Dendritic cell treated with granulocyte-macrophage colony-stimulating factor and Interleukin-4, amounts not matched to agents 40 ng/mL and 50 ng/mL, for 4 days (primary cell): ENCODE results near the gene PERCC1.

Experiments used
- H3K27ac Mint-ChIP-seq: one replicate; pipeline ENCODE4 v1.8.0; 2022; ENCODE audit warnings: mild to moderate bottlenecking, mixed read lengths
- H3K27me3 Mint-ChIP-seq: one replicate; pipeline ENCODE4 v1.8.0; 2022; ENCODE audit warnings: mild to moderate bottlenecking, mixed read lengths
- H3K36me3 Mint-ChIP-seq: one replicate; pipeline ENCODE4 v1.8.0; 2022; ENCODE audit warnings: low read depth, mixed read lengths
- H3K4me1 Mint-ChIP-seq: one replicate; pipeline ENCODE4 v1.8.0; 2022; ENCODE audit warnings: low read depth, mixed read lengths
- H3K4me3 Mint-ChIP-seq: one replicate; pipeline ENCODE4 v1.8.0; 2022; ENCODE audit warnings: mild to moderate bottlenecking, moderate library complexity, mixed read lengths
- H3K9me3 Mint-ChIP-seq: one replicate; pipeline ENCODE4 v1.8.0; 2022; ENCODE audit warnings: mixed read lengths
- intact Hi-C: fragments of 100-400 bp; cut with micrococcal nuclease; formaldehyde crosslinking; loops from one replicate; pipeline ENCODE4 v1.15.0; 2022

PERCC1 gene

DNA sequence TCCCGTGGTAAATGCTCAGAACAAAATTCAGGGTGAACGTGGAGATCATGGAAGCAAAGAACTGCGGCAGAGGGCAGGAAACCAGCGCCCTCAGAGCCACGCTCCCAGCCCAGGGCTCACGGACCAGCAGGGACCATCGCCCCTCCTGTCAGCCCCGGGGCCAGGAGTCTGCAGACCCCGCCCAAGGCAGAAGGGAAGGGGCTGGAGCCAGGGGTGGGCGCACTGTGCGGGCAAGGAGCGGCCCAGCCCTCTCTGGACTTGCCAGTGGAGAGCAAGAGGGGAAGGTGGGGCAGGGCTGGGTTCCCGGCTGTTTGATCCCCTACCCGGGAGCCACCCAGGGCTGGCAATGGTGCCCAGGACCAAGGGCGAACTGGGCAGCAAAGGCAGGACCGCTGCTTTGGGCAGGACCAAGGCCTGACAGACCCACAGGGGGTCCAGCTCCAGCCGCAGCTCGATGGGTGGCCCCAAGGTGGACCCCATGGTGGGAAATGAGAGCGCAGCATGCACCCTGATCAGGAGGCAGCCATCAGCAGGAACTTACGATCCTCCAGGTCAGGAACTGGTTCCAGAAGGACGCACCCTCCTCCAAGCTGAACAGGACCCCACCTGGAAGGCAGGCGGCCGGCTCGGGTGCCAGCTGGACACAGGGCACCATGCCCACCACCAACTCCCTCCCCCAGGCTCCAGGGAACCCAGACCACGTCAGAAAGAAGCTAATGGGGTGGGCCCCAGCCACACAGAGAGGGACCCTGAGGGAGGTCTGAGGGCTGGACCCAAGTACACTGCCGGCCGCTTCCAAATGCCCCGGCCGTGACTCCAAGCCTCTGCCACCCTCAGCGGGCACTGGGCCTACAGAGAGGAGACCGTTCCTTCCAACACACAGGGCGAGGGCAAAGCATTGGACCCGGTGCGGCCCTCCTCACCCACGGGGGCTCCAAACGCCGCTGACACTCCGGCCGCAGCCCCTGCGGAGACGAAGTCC, 24.6 kb downstream of the PERCC1 start:
- no peak overlapping the region for H3K27ac Mint-ChIP-seq
- intact Hi-C loops: no loop called here
- peaks cover 20% of the 10 kb centered on the region for H3K4me1 Mint-ChIP-seq
- no peaks in the 10 kb centered on the region for H3K27me3 Mint-ChIP-seq
- H3K4me3 Mint-ChIP-seq: no peak overlapping the region
- H3K9me3 Mint-ChIP-seq: no peaks in the 10 kb centered on the region
- peaks cover 100% of the 10 kb centered on the region for H3K36me3 Mint-ChIP-seq

- intact Hi-C loops: no loop called here
- Mint-ChIP-seq H3K27ac (no peak overlapping the region), H3K36me3 (peaks cover 100% of the 10 kb centered on the region), H3K4me3 (no peak overlapping the region), H3K9me3 (no peaks in the 10 kb centered on the region), H3K4me1 (peaks cover 22% of the 10 kb centered on the region), H3K27me3 (no peaks in the 10 kb centered on the region)
These were observed 26.1 kb downstream of the PERCC1 start for GRCh38 chr16:1456951-1457350.

DNA sequence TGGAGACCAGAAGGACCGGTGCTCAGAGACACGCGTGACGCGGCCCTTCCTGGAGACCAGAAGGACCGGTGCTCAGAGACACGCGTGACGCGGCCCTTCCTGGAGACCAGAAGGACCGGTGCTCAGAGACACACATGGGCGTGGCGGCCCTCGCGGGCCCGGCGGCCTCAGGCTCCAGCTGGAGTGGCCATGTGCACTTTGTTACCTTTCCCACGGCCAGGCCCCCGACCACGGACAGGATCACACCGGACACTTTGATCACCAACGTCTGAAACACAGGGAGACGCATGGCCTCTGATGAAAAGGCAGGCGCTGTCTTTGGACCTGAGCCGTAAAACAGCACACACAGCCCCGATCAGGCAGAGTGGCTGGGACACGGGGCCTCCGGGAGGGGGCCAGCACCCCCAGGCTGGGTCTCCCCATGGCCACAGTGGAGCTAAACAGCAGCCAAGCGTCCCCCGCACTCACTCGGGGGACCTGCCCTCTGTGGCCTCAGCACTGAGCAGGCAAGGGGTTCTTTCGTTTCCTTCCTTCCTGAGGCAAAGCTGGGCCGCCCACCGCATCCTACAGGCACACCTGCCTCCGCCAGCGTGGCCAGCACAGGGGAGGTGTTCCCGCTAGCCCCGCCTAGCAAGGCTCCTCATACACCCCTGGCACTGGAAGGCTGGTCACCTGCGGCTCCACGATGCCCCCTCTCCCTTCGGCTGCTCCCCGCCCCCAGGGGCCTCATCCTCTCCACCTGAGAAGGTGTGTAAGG, 26.8 kb downstream of the PERCC1 start:
- Mint-ChIP-seq H3K36me3 (peaks cover 100% of the 10 kb centered on the region), H3K4me1 (peaks cover 22% of the 10 kb centered on the region), H3K27me3 (no peaks in the 10 kb centered on the region), H3K27ac (no peak overlapping the region), H3K4me3 (no peak overlapping the region), H3K9me3 (no peaks in the 10 kb centered on the region)
- intact Hi-C loops: no loop called here

DNA sequence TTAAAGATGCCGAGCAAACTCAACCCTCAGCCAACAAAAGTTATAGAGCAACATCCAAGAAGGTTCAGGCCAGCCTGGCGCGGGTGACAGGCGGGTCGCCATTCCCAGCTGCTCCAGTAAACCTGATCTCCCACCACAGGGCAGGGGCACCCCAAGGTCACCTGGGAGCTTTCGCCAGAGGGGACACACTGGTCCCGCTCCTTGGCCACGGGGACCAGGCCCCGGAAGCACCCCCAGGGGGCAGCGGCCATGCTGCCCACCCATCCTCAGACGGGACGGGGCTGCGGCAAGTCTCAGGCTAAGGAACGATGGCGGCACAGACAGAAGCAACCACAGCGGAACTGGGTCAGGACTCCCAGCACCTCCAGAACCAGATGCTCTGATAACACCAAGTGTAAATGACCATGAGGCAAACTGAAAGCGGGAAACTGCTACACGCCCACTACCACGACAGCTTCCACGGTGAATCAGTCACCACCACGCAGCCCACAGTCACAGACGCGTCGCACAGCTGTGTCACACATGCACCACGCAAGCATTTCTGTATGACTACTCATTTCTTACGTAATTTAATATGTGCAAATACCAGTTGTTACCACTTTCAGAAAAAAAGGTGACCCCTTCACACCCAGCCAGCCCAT, 27.6 kb downstream of the PERCC1 start:
- H3K36me3 Mint-ChIP-seq: peaks cover 100% of the 10 kb centered on the region
- H3K9me3 Mint-ChIP-seq: no peaks in the 10 kb centered on the region
- H3K27me3 Mint-ChIP-seq: no peaks in the 10 kb centered on the region
- peak overlapping the region; percentile 11 for H3K27ac Mint-ChIP-seq
- H3K4me3 Mint-ChIP-seq: no peak overlapping the region
- intact Hi-C loops: no loop called here
- H3K4me1 Mint-ChIP-seq: peaks cover 22% of the 10 kb centered on the region

DNA sequence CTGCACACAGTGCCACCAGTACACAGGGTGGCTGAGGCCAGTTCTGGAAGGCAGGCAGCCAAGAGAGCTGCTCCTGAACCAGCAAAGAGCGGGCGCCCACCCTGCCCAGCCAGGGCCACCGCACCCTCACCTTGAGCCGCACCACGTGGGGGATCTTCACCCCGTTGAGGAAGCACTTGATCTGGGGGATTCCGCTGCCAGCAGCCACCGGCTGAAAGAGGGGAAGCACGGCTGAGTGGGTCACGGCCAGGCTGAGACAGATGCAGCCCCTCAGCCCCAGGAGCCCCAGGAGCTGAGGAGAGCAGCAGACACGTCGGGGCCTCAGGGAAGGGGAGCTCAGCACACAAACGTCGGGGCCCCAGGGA, 28.1 kb downstream of the PERCC1 start:
- peaks cover 100% of the 10 kb centered on the region for H3K36me3 Mint-ChIP-seq
- intact Hi-C loops: no loop called here
- peaks cover 22% of the 10 kb centered on the region for H3K4me1 Mint-ChIP-seq
- no peaks in the 10 kb centered on the region for H3K27me3 Mint-ChIP-seq
- no peak overlapping the region for H3K4me3 Mint-ChIP-seq
- H3K9me3 Mint-ChIP-seq: no peaks in the 10 kb centered on the region
- peak overlapping the region; percentile 11 for H3K27ac Mint-ChIP-seq

- H3K27me3 Mint-ChIP-seq: no peaks in the 10 kb centered on the region
- H3K36me3 Mint-ChIP-seq: peaks cover 100% of the 10 kb centered on the region
- H3K4me1 Mint-ChIP-seq: peaks cover 25% of the 10 kb centered on the region
- H3K27ac Mint-ChIP-seq: peak overlapping the region; percentile 68
- intact Hi-C loops: no loop called here
- no peaks in the 10 kb centered on the region for H3K9me3 Mint-ChIP-seq
- H3K4me3 Mint-ChIP-seq: no peak overlapping the region
These were observed 29.1 kb downstream of the PERCC1 start for GRCh38 chr16:1459967-1460366.

GRCh38 chr16:1460602-1461138, 29.8 kb downstream of the PERCC1 start:
- intact Hi-C loops: no loop called here
- Mint-ChIP-seq H3K27ac (no peak overlapping the region), H3K4me1 (peaks cover 27% of the 10 kb centered on the region), H3K36me3 (peaks cover 100% of the 10 kb centered on the region), H3K27me3 (no peaks in the 10 kb centered on the region), H3K9me3 (no peaks in the 10 kb centered on the region), H3K4me3 (no peak overlapping the region)

DNA sequence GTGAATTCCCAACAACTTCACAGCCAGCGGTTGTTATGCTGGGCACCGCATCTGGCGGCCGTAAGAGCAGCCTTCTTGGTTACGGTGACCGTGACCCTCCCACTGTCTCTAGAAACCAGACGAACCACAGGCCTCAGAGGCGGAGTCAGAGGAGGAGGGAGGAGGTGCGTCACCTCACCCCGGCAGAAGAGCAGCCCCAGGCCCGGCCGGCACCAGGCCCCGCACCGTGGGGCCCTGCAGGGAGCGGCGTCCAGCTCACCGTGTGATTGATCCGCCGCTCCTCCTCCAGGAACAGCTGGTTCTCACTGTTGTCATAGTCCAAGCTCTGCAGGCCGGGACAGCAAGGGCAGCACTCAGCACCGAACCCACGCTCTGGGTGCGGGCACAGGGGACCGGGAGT, 30.3 kb downstream of the PERCC1 start:
- peaks cover 100% of the 10 kb centered on the region for H3K36me3 Mint-ChIP-seq
- intact Hi-C loops: no loop called here
- no peaks in the 10 kb centered on the region for H3K9me3 Mint-ChIP-seq
- no peak overlapping the region for H3K4me3 Mint-ChIP-seq
- no peaks in the 10 kb centered on the region for H3K27me3 Mint-ChIP-seq
- no peak overlapping the region for H3K27ac Mint-ChIP-seq
- peaks cover 27% of the 10 kb centered on the region for H3K4me1 Mint-ChIP-seq

DNA sequence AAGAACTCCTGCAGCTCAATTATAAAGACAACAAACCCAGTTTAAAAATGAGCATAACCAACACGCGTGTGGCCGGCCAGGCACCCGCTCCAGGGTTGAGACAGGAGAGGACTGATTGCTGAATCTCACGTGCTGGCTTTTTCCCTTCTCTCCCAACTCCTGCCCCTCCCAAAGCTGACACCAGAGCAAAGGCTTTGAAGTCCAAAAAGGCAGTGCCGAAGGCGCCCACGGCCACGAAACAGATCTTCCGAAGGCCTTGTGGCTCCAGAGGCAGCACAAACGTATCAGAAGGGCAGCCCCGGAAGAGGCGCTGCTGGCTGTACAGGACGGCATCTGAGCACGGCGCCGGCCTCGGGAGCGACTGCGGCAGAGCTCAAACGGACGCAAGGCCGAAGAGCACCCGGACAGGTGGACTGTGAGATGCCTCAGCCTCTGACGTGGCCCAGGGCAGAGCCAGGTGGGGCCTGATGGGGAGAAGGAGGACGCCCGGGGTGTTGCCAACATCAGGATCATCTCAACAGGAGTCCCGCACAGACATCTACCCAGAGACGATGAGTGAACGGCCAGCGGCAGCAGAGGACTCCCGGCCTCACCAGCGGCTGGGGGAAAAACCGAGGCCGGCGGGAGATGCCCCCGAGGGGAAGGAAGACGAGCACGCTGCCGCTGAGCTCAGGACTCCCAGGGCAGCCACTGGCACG, 33.5 kb downstream of the PERCC1 start:
- Mint-ChIP-seq H3K4me1 (peaks cover 42% of the 10 kb centered on the region), H3K27ac (no peak overlapping the region)
- intact Hi-C loops: no loop called here

DNA sequence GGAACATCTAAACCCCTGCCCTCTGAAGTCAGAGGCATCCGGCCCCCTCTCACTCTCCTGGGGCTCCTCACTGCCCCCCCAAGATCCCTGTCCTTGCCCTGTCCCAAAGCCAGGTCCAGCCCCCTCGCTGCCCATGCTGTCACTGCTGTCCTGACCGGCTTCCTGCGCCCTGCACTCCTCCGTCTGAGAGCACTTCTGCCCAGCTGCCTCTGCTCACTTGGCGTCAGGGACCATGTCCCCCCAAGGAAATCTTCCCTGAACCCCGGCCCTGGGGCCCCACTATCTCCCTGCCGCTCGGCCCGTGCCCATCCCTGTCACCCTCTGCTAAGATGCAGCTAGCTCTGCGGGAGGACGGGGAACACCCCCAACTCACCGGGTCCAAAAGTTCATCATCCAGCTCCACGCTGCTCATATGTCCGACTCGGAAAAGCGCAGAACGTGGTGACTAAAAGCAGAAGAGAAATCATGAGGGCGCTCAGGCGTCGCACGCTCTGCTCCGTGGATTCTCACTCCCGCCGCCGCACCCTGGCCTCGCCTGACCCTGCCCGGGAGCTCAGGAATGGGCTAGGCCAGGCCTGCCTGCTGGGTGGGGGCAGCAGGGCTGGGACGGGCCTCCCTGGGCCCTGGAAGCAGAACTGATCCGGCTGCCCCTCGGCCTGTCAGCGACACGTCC, 34.2 kb downstream of the PERCC1 start:
- H3K27me3 Mint-ChIP-seq: no peaks in the 10 kb centered on the region
- H3K9me3 Mint-ChIP-seq: no peaks in the 10 kb centered on the region
- intact Hi-C loops: no loop called here
- H3K27ac Mint-ChIP-seq: peak overlapping the region; percentile 33
- H3K4me3 Mint-ChIP-seq: no peak overlapping the region
- H3K36me3 Mint-ChIP-seq: peaks cover 87% of the 10 kb centered on the region
- peaks cover 43% of the 10 kb centered on the region for H3K4me1 Mint-ChIP-seq

More for the DNA sequence above, 33.5 kb downstream of the PERCC1 start:
- Mint-ChIP-seq H3K4me3 (no peak overlapping the region), H3K27me3 (no peaks in the 10 kb centered on the region), H3K9me3 (no peaks in the 10 kb centered on the region), H3K36me3 (peaks cover 94% of the 10 kb centered on the region)

DNA sequence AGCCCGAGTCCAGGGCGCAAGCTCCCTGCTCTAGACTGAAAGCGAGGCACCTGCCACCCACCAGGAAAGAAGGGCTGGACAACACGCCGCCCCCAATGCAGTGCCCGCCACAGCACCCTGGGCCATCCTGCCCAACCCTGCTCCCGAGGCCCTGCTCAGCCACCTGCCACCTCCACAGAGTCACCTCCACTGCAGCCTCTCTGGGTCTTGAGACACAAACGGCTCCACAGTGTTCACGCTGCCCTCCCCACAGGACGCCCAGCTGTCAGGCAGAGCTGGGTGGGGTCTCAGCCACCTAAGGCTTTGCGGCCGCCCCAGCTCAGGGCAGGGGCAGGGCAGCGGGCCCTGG, 34.7 kb downstream of the PERCC1 start:
- peaks cover 82% of the 10 kb centered on the region for H3K36me3 Mint-ChIP-seq

DNA sequence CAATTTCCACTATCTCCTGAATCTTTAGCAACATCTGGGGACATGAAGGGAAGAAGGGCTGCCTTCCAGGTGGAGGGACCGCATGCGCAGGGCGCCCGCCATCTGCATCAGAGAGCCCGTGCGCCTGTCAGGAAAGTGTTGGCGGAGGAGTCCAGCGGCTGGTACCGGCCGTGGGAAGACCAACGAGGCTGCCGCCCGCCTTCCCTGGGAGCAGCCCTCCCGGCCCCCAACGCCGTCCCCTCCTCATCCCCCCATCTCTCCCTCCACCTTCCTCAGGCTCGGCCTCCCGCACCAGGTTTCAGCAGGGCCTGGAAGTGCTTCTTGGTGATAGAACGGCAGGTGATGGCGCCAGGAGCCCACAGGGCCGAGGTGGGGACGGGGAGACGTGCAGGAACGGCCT, 35.2 kb downstream of the PERCC1 start:
- intact Hi-C loops: no loop called here
- Mint-ChIP-seq H3K27me3 (no peaks in the 10 kb centered on the region), H3K36me3 (peaks cover 77% of the 10 kb centered on the region), H3K4me1 (peaks cover 47% of the 10 kb centered on the region), H3K27ac (no peak overlapping the region), H3K9me3 (no peaks in the 10 kb centered on the region), H3K4me3 (no peak overlapping the region)

More for the DNA sequence above, 34.7 kb downstream of the PERCC1 start:
- Mint-ChIP-seq H3K9me3 (no peaks in the 10 kb centered on the region), H3K27ac (peak overlapping the region; percentile 33), H3K4me1 (peaks cover 43% of the 10 kb centered on the region), H3K4me3 (no peak overlapping the region), H3K27me3 (no peaks in the 10 kb centered on the region)
- intact Hi-C loops: no loop called here

- intact Hi-C loops: no loop called here
- H3K27me3 Mint-ChIP-seq: no peaks in the 10 kb centered on the region
- no peak overlapping the region for H3K4me3 Mint-ChIP-seq
- no peaks in the 10 kb centered on the region for H3K9me3 Mint-ChIP-seq
- peaks cover 56% of the 10 kb centered on the region for H3K4me1 Mint-ChIP-seq
- H3K36me3 Mint-ChIP-seq: peaks cover 73% of the 10 kb centered on the region
- peak overlapping the region; percentile 93 for H3K27ac Mint-ChIP-seq
These were observed 36.2 kb downstream of the PERCC1 start for GRCh38 chr16:1466968-1467521.
